ENCODE measurements around the gene PSMG4. TPM values are rescaled to one million over a fixed set of nuclear protein-coding genes. Genes with fewer than 3 reads are reported as not detected.
A peak's percentile ranks its signal among the peaks of the same experiment; 100 is the strongest.

Gene PSMG4
- total and polyA plus RNA-seq, 8 donors = 10.6 to 40.5 (median 17.4) TPM

DNA sequence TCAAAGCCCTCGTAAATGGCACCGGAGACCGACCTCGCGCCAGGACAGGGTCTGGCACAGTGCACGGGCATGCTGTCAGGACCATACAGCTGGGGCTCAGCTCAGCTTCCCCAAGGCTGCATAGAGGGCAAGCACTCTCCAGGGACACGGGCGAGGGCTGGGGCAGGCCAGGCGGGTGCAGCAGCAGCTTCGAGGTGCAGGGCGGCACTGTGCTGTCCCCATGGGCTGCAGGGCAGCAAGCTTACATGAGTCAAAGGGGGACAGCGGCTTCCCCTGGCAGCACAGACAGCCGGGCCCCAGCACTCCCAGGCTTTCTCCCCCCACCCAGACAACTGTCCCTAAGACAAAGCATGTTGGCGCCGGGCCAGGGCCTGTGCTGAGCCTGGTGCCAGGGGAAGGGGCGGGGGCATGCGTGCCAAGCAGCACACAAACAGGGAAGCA is 25.7 kb downstream of the PSMG4 start:
- 78 to 79% methylated on average over 17 of the region's 17 CpGs for WGBS, 2 donors
- Histone ChIP-seq H3K36me3 (peaks cover 0 to 13% (median 0%) of the 10 kb centered on the region in 3 donors), H3K27ac (no peak overlapping the region), H3K4me1 (peaks cover 0 to 3% (median 0%) of the 10 kb centered on the region in 3 donors), H3K27me3 (no peaks in the 10 kb centered on the region), H3K4me3 (no peak overlapping the region), H3K9me3 (no peaks in the 10 kb centered on the region)
- DNase-seq = peak in 3 of 6 donors; percentile 64 to 81 (median 73)
- no peak for ATAC-seq
- TF ChIP-seq, protein P1, sequence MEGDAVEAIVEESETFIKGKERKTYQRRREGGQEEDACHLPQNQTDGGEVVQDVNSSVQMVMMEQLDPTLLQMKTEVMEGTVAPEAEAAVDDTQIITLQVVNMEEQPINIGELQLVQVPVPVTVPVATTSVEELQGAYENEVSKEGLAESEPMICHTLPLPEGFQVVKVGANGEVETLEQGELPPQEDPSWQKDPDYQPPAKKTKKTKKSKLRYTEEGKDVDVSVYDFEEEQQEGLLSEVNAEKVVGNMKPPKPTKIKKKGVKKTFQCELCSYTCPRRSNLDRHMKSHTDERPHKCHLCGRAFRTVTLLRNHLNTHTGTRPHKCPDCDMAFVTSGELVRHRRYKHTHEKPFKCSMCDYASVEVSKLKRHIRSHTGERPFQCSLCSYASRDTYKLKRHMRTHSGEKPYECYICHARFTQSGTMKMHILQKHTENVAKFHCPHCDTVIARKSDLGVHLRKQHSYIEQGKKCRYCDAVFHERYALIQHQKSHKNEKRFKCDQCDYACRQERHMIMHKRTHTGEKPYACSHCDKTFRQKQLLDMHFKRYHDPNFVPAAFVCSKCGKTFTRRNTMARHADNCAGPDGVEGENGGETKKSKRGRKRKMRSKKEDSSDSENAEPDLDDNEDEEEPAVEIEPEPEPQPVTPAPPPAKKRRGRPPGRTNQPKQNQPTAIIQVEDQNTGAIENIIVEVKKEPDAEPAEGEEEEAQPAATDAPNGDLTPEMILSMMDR (IDR thresholded peaks at IDR 0.05) = no peak
- no peak for FAIRE-seq
- intact Hi-C loops (cut with DNase I) = loop anchor here in 1 of 3 donors (5.0 kb wide), 1 partner anchor 443 kb away; no protein-coding TSS in a partner anchor

DNA sequence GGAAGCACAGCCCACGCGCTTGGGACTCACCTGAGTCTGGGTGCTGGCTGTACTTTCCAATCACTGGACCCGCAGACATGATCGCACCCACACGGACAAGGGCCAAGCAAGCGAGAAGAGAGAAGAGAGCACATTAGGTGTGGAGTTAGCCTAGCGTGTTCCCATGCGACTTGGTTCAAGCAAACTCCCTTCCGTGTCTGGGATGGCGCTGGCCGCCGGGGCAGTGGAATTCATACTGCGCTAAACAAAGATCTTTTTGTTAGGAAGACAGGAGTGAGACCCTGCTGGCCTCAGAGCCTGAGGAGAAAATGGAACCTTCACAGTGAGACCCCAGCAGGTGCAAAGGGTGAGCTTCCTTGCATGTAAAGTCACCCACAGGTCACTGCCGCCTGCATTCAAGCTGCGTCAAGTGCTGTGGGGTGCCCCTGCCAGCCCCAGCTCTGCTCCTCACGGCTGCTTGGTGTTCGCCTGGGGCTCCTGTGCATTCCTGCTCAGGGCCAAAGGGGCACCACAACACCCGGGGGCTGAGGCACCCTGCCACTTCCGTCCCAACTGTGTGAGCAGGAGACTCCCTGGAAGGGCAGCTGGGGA is 26.4 kb downstream of the PSMG4 start:
- H3K4me3 ChIP-seq = no peak overlapping the region
- WGBS, 2 donors = 89 to 92% methylated on average over 19 of the region's 19 CpGs
- FAIRE-seq = no peak
- H3K27ac ChIP-seq = no peak overlapping the region
- H3K4me1 ChIP-seq = no peaks in the 10 kb centered on the region
- H3K27me3 ChIP-seq = no peaks in the 10 kb centered on the region
- DNase-seq = peak in 1 of 6 donors; percentile 50
- H3K36me3 ChIP-seq = peaks cover 0 to 13% (median 0%) of the 10 kb centered on the region in 3 donors
- no peak for ATAC-seq
- intact Hi-C loops (cut with DNase I) = no loop called here
- TF ChIP-seq, protein P1 (IDR thresholded peaks at IDR 0.05) = no peak
- H3K9me3 ChIP-seq = no peaks in the 10 kb centered on the region

DNA sequence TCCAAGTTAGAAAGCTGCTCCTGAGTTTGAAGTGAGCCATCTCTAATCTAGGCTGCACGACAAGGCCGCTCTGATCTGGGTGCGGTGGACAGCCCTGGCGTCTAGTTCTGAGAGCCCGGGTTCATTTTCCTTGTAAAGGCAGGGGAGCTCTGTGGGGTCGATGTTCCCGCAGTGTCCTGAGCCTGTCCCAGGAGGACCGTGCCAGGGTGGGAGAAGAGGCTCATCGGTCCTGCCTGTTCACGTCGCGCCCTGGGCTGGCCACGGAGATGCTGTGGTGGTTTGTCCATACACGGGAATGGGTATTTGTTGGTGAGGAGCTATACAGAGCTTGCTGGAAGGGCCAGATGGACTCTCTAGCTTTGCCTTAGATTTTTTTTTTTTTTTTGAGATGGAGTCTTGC is 27.0 kb downstream of the PSMG4 start:
- Histone ChIP-seq H3K36me3 (peaks cover 0 to 13% (median 0%) of the 10 kb centered on the region in 3 donors), H3K27me3 (no peaks in the 10 kb centered on the region), H3K9me3 (no peaks in the 10 kb centered on the region), H3K27ac (no peak overlapping the region), H3K4me3 (no peak overlapping the region), H3K4me1 (no peaks in the 10 kb centered on the region)
- TF ChIP-seq, protein P1 (IDR thresholded peaks at IDR 0.05) = no peak
- WGBS, 2 donors = 89 to 90% methylated on average over 14 of the region's 14 CpGs
- FAIRE-seq (no peak), ATAC-seq (no peak), DNase-seq (peak in 1 of 6 donors; percentile 53)
- intact Hi-C loops (cut with DNase I) = no loop called here

DNA sequence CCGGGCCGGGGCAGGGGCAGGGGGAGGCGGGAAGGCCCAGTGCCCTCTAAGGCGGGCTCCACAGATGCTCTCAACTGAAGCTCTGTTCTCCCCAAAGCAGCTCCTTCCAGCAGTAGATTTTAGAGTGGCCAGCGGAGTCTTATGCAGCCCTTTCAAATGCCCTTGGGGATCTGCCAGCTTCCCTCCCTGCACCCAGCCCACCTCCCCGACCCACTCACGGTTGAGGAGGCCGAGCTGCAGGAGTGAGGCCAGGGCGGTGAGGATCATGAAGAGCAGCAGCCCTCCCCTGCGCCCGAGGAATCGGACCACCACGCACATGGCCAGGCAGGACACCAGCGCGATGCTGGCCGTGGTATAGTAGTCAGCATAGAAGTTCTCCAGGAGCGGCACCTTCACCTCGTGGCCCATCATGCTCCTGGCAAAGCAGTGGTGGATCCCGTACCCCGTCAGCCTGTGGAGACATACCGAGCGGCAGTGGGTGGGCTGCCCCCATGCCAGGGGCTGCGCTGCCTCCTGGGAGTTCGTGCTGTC is 28.0 kb downstream of the PSMG4 start:
- Histone ChIP-seq H3K27me3 (no peaks in the 10 kb centered on the region), H3K27ac (no peak overlapping the region), H3K36me3 (peaks cover 0 to 13% (median 0%) of the 10 kb centered on the region in 3 donors), H3K9me3 (no peaks in the 10 kb centered on the region), H3K4me1 (no peaks in the 10 kb centered on the region), H3K4me3 (no peak overlapping the region)
- FAIRE-seq (no peak), DNase-seq (peak in 1 of 6 donors; percentile 38), ATAC-seq (no peak)
- TF ChIP-seq, protein P1 (IDR thresholded peaks at IDR 0.05) = no peak
- WGBS, 2 donors = 96% methylated on average over 24 of the region's 24 CpGs
- intact Hi-C loops (cut with DNase I) = no loop called here

DNA sequence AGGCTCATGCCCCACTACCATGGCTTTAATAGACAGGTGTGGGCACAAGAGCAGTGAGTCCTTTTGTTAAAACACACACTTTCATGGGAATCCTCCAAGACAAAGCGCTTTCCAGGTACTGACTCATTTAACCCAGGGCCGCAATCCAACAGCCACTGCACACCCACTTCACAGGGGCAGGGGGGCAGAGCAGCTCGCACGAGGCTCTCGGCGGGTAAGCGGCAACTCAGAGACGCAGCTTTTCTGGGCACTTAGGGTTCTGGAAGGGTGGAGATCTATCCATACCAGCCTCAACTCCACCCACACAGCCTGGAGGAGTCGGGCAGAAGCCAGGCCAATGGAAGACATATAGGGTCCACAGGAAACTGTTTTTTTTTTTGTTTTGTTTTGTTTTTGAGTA is 28.6 kb downstream of the PSMG4 start:
- Histone ChIP-seq H3K27me3 (no peaks in the 10 kb centered on the region), H3K27ac (no peak overlapping the region), H3K4me3 (no peak overlapping the region), H3K4me1 (no peaks in the 10 kb centered on the region), H3K36me3 (peaks cover 0 to 13% (median 0%) of the 10 kb centered on the region in 3 donors), H3K9me3 (no peaks in the 10 kb centered on the region)
- intact Hi-C loops (cut with DNase I) = no loop called here
- DNase-seq = peak in 1 of 6 donors; percentile 47
- no peak for FAIRE-seq
- 82 to 88% methylated on average over 9 of the region's 9 CpGs for WGBS, 2 donors
- no peak for ATAC-seq
- TF ChIP-seq, protein P1 (IDR thresholded peaks at IDR 0.05) = no peak

Measured in pancreas (tissue), 10 donors.